Caco-2 (cell line): ENCODE measurements around the gene CCDC32. TPM values are rescaled to one million over a fixed set of nuclear protein-coding genes. Genes with fewer than 3 reads are reported as not detected.
"Not testable (repeated sequence)": the region's sequence is repeated elsewhere in the genome, so short reads cannot be mapped to it uniquely, and the experiment has no call there.

Experiments used
- BruUV-seq: library from RNA; stranded (reverse); fragments of 400-500 nt; replicated peaks from 2 replicates; lab custom pipeline; 2021; lab: Mats Ljungman, UMichigan
- CTCF ChIA-PET: fragments of 300-600 bp; sonication (Branson Sonifier 250); formaldehyde crosslinking; loops from one replicate; lab custom pipeline; 2022; ENCODE audit warnings: antibody characterized with exemption; lab: Charles Lee
- POLR2A ChIA-PET: fragments of 300-600 bp; sonication (Branson Sonifier 250); formaldehyde crosslinking; loops from one replicate; lab custom pipeline; 2022; ENCODE audit warnings: antibody characterized with exemption; lab: Charles Lee
- DNase-seq, 2 experiments: peaks; one replicate each; pipeline versions ENCODE4 v3.0.0 to v3.0.0-alpha.2; 2020 to 2022
- H3K27me3 ChIP-seq: replicated peaks from 2 replicates; pipeline ENCODE4 v1.6.0; 2011; ENCODE audit warnings: low read length; ENCODE audit not compliant: control insufficient read depth, insufficient read depth
- H3K36me3 ChIP-seq: 2 replicates; pipeline ENCODE4 v1.5.1; 2011; ENCODE audit warnings: low read length; ENCODE audit not compliant: control insufficient read depth, insufficient read depth
- H3K4me1 ChIP-seq: fragments of 250-450 bp; sonication (Bioruptor Pico); 2 replicates; pipeline ENCODE4 v1.5.1; 2020; ENCODE audit warnings: mild to moderate bottlenecking
- H3K4me3 ChIP-seq: 2 replicates; pipeline ENCODE4 v1.5.1; 2011; ENCODE audit warnings: low read depth, mild to moderate bottlenecking, control low read depth, low read length
- H3K9me3 ChIP-seq: fragments of 250-450 bp; sonication (Bioruptor Pico); 2 replicates; pipeline ENCODE4 v1.5.1; 2020; ENCODE audit warnings: mild to moderate bottlenecking, moderate library complexity
- H3K27ac Mint-ChIP-seq: one replicate; pipeline ENCODE4 v1.8.0; 2022; ENCODE audit warnings: mixed read lengths; ENCODE audit not compliant: unreplicated experiment
- H3K27me3 Mint-ChIP-seq: one replicate; pipeline ENCODE4 v1.8.0; 2022; ENCODE audit warnings: mixed read lengths; ENCODE audit not compliant: insufficient read depth, unreplicated experiment
- H3K36me3 Mint-ChIP-seq: one replicate; pipeline ENCODE4 v1.8.0; 2022; ENCODE audit warnings: mild to moderate bottlenecking, mixed read lengths; ENCODE audit not compliant: insufficient read depth, unreplicated experiment
- H3K4me1 Mint-ChIP-seq: one replicate; pipeline ENCODE4 v1.8.0; 2022; ENCODE audit warnings: low read depth, mixed read lengths; ENCODE audit not compliant: unreplicated experiment
- H3K4me3 Mint-ChIP-seq: one replicate; pipeline ENCODE4 v1.8.0; 2022; ENCODE audit warnings: mild to moderate bottlenecking, moderate library complexity, mixed read lengths; ENCODE audit not compliant: unreplicated experiment
- H3K9me3 Mint-ChIP-seq: one replicate; pipeline ENCODE4 v1.8.0; 2022; ENCODE audit warnings: mixed read lengths; ENCODE audit not compliant: unreplicated experiment
- CTCF ChIP-seq, 2 experiments: fragments of 200-600 bp in 1 of 2; IDR thresholded peaks; 1 replicate in 1 of 2; 2 replicates in 1 of 2; pipeline versions ENCODE4 v1.5.1 to v1.8.0; 2011 to 2022; ENCODE audit warnings: antibody characterized with exemption in 1 of 2, control low read depth in 1 of 2, inconsistent platforms in 1 of 2, low read depth in 1 of 2, low read length in 1 of 2, mild to moderate bottlenecking in 1 of 2, moderate library complexity in 1 of 2; ENCODE audit not compliant: insufficient read depth in 1 of 2, severe bottlenecking in 1 of 2, unreplicated experiment in 1 of 2
- intact Hi-C: fragments of 100-400 bp; cut with micrococcal nuclease; formaldehyde crosslinking; loops from one replicate; pipeline ENCODE4 v1.10.0; 2022; ENCODE audit not compliant: unreplicated experiment
- total RNA-seq: library from RNA; stranded (reverse); gene quantifications from 2 replicates; pipeline ENCODE4 v1.2.3, GENCODE V29; 2022

The CCDC32 gene
- total RNA-seq, 1 experiment from 2014 or later = 11.7 TPM

GRCh38 chr15:40578892-40579291 is 14.1 kb upstream of the CCDC32 start:
- Histone ChIP-seq H3K27me3 (no peaks in the 10 kb centered on the region), H3K9me3 (no peaks in the 10 kb centered on the region), H3K36me3 (peaks cover 2% of the 10 kb centered on the region), H3K4me1 (no peaks in the 10 kb centered on the region), H3K4me3 (no peak overlapping the region)
- no peak for TF ChIP-seq CTCF (IDR thresholded peaks at IDR 0.05; ENCODE audit: insufficient read depth in 1 of 2, low read depth in 1 of 2, low read length in 1 of 2, severe bottlenecking in 1 of 2, unreplicated experiment in 1 of 2)
- peaks cover 13% of the 10 kb centered on the region for H3K36me3 Mint-ChIP-seq
- H3K27ac Mint-ChIP-seq = no peak overlapping the region
- DNase-seq = no peak
- POLR2A ChIA-PET = no interaction called here
- BruUV-seq = no TSS peak
- H3K4me1 Mint-ChIP-seq = no peaks in the 10 kb centered on the region
- H3K27me3 Mint-ChIP-seq = no peaks in the 10 kb centered on the region
- no peaks in the 10 kb centered on the region for H3K9me3 Mint-ChIP-seq
- CTCF ChIA-PET = no interaction called here
- intact Hi-C loops = no loop called here
- H3K4me3 Mint-ChIP-seq = no peak overlapping the region

DNA sequence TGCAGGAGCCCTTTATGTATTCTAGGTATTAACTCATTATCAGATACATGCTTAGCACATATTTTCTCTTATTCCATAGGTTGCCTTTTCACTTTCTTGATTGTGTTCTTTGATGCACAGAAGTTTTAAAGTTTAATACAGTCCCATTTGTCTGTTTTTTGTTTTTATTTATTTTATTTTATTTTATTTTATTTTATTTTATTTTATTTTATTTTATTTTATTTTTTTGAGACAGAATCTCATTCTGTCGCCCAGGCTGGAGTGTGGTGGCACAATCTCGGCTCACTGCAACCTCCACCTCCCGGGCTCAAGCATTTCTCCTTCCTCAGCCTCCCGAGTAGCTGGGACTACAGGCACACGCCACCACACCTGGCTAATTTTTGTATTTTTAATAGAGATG is 12.1 kb upstream of the CCDC32 start:
- intact Hi-C loops, H3K4me1 ChIP-seq, H3K9me3 Mint-ChIP-seq, DNase-seq, BruUV-seq, H3K4me1 Mint-ChIP-seq, H3K27me3 ChIP-seq, POLR2A ChIA-PET, H3K4me3 ChIP-seq, H3K27ac Mint-ChIP-seq, H3K27me3 Mint-ChIP-seq, H3K36me3 ChIP-seq, H3K9me3 ChIP-seq, CTCF ChIA-PET, H3K4me3 Mint-ChIP-seq: not testable (repeated sequence)
- H3K36me3 Mint-ChIP-seq = peaks cover 27% of the 10 kb centered on the region

DNA sequence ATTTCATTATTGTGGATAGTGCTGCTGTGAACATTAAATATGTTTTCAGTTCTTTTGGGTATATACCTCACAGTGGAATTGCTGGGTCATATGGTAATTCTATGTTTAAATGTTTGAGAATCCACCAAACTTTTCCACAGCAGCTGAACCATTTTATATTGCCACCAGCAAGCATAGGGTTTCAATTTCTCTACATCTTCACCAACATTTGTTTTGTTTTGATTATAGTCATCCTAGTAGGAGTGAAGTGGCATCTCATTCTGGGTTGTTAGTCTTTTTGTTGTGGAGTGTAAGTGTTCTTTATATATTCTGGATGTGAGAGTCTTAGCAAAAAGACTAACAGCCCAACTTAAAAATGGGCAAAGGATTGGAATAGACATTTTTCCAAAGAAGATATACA is 10.3 kb upstream of the CCDC32 start:
- CTCF ChIA-PET = no interaction called here
- no peaks in the 10 kb centered on the region for H3K9me3 ChIP-seq
- peaks cover 28% of the 10 kb centered on the region for H3K36me3 Mint-ChIP-seq
- intact Hi-C loops = no loop called here
- no peak for DNase-seq
- H3K4me1 Mint-ChIP-seq = no peaks in the 10 kb centered on the region
- no peak overlapping the region for H3K27ac Mint-ChIP-seq
- no TSS peak for BruUV-seq
- no peaks in the 10 kb centered on the region for H3K9me3 Mint-ChIP-seq
- no peak overlapping the region for H3K4me3 Mint-ChIP-seq
- H3K4me1 ChIP-seq = no peaks in the 10 kb centered on the region
- H3K4me3 ChIP-seq = no peak overlapping the region
- POLR2A ChIA-PET = no interaction called here
- H3K27me3 Mint-ChIP-seq = no peaks in the 10 kb centered on the region
- no peaks in the 10 kb centered on the region for H3K27me3 ChIP-seq
- no peak for TF ChIP-seq CTCF (IDR thresholded peaks at IDR 0.05; ENCODE audit: insufficient read depth in 1 of 2, low read depth in 1 of 2, low read length in 1 of 2, severe bottlenecking in 1 of 2, unreplicated experiment in 1 of 2)
- peaks cover 5% of the 10 kb centered on the region for H3K36me3 ChIP-seq
